Measurements from ENCODE around the gene ELL.
A peak's percentile ranks its signal among the peaks of the same experiment; 100 is the strongest.

Gene ELL

DNA sequence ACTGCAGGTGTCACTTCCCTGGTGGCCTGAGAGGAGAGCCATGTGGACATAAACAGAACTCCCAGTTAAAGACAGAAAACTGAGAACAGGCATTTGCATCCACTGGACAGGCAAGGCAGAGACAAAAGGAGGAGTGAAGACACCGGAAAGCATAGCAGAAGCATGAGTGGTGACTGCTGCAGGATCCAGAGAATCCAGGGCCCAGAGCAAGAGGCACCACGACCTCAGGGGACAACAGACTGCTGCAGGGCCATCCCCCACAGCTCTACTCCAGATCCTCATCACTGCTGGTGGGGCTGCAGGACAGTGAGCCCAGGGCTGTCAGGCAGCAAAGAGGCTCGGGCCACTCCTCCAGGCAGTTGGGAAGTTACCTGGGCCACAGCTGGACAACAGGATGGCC is 69.5 kb downstream of the ELL start:
- Mint-ChIP-seq H3K36me3 (peaks cover 21% of the 10 kb centered on the region), H3K27me3 (no peaks in the 10 kb centered on the region), H3K27ac (no peak overlapping the region), H3K4me3 (no peak overlapping the region), H3K4me1 (peaks cover 3% of the 10 kb centered on the region), H3K9me3 (no peaks in the 10 kb centered on the region)
- DNase-seq (ENCODE audit: low spot score in 2 of 2) (no peak), ATAC-seq (ENCODE audit: low read depth) (no peak)

DNA sequence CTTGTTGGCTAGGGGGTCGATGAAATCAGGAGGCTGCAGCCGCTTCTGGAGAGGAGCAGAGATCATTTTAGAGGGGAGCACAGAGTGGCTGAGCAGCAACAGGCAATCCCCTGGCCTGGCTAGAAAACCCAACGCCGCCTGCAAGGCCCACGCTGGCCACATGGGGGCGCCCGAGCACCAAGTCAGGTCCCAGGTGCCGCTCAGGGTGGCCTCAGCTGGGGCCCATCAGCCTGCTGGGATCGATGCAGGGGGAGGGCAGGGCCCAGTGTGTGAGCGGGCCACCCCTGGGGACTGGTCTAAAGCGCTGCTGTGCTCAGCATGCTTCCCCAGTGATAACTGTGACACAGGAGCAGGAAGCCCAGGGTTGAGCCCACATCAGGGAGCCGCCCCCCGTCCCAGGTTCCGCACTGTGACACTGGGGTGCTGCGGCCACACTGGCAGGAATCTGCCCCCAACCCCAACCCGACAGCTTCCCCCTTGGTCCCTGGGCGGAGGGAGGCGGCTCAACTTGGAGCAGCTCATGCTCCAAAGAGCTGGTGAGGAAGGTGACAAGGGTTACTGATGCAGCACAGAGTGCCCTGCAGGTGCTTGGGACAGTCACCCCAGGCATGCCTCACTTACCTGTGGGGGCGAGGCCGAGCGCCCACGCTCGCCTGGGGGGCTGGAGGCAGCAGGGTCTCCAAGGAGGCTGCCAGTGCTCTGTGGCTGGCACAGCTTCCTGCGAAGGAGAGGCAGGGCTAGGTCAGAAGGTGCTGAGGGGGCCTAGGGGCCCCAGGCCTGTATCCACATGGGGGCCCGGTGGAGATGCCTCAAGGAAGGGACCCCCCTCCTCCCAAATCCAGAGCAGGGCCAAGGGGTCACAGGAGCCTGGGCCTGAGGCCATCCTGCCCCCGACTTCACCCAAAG is 70.7 kb downstream of the ELL start:
- Mint-ChIP-seq H3K27ac (no peak overlapping the region), H3K27me3 (no peaks in the 10 kb centered on the region), H3K4me3 (no peak overlapping the region), H3K9me3 (no peaks in the 10 kb centered on the region), H3K4me1 (peaks cover 3% of the 10 kb centered on the region), H3K36me3 (peaks cover 19% of the 10 kb centered on the region)
- ATAC-seq (ENCODE audit: low read depth): peak; percentile 93
- DNase-seq (ENCODE audit: low spot score in 2 of 2): peak; percentile 94 to 100

DNA sequence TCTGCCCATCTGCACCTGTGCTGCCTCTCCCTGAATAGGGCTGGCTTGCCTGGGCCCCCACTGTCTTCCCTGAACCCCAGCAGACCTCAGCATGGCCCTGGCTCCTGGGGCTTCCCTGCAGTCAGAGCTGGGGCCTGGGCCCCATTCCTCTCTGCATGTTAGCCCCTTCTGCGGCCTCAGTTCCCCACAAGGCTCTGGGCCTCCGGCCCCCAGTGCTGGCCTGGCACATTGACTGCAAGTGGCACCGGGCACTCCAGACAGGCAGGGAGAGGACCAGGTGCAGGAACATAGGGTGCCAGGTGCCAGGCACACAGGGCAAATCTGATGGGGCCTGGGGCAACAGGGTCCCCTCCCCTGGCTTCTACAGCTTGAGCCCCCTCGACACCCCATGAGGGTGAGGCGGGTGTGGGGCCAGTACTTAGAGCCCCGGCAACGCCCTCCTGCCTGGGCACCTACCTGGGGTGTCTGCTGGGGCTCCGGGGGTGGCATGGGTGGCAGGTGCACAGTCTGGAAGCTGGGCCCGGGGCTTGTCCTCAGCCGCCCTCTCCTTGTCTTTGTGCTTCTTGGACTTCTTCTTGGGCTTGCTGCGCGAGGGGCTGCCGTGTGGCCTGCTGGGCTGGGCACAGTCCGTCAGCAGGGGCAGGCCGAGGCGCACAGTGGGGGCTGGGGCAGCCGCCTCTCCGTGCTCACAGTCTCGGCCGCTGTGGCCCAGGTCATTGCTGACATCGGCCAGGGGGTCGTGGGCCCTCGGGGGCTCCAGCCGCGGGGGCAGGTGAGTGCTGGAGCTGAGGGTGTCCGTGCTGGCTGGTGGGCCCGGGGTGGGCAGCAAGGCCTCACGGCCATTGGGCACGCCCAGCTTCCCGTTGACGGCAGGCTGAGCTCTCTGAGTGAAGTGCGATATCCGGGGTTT is 71.6 kb downstream of the ELL start:
- H3K4me3 Mint-ChIP-seq: no peak overlapping the region
- H3K4me1 Mint-ChIP-seq: peaks cover 3% of the 10 kb centered on the region

DNA sequence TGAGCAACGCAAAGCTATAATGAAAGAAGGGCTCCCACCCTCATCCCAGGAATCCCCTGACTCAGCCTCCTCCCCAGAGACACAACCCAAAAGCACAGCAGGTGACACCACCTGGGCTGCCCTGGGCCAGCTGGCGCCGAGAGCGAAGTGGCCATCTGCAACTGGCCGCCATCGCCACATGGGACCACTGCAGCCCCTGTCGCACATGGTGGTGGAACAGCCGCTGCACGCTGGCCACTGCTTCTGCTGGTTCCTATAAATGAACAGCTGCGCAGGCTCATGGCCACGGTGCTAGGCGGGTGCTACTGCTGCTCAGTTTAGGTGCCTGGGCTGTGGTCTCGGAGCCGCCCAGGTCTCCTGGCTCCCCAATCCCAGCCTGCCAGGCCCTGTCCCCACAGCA is 72.3 kb downstream of the ELL start:
- Mint-ChIP-seq H3K4me1 (peaks cover 3% of the 10 kb centered on the region), H3K27me3 (no peaks in the 10 kb centered on the region), H3K27ac (no peak overlapping the region), H3K9me3 (no peaks in the 10 kb centered on the region), H3K4me3 (no peak overlapping the region), H3K36me3 (peaks cover 13% of the 10 kb centered on the region)
- ATAC-seq (ENCODE audit: low read depth) (no peak), DNase-seq (ENCODE audit: low spot score in 2 of 2) (no peak)

More for the DNA sequence above, 71.6 kb downstream of the ELL start:
- H3K27me3 Mint-ChIP-seq: no peaks in the 10 kb centered on the region
- peaks cover 13% of the 10 kb centered on the region for H3K36me3 Mint-ChIP-seq
- DNase-seq (ENCODE audit: low spot score in 2 of 2) (no peak), ATAC-seq (ENCODE audit: low read depth) (no peak)
- H3K27ac Mint-ChIP-seq: no peak overlapping the region
- no peaks in the 10 kb centered on the region for H3K9me3 Mint-ChIP-seq

DNA sequence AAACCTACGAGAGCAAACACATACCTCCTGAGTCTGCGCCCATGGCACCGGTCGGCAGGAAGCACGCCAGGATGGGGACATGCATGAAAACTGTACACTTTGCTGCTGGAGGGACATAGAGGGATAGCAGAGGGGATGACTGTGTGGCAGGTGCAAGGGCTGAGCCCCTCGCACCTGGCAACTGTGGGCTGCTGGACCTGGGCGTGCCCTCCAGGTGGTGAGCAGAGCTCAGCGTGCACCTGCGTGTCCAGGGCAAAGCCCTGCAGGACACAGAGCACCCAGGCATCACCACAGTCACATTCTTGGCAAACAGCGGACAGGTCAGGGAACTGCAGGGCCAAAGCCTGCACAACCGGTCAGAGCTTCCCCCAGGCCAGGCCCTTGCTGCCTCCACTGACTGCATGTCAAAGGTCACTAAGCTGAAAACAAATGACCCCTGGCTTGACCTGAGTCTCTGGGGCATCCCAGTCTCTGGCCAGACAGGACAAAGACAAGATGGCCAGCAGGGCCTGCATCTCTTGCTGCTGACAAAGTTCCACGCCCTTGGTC is 75.0 kb downstream of the ELL start:
- ATAC-seq (ENCODE audit: low read depth) (no peak), DNase-seq (ENCODE audit: low spot score in 2 of 2) (no peak)
- Mint-ChIP-seq H3K9me3 (peaks cover 4% of the 10 kb centered on the region), H3K4me1 (peaks cover 10% of the 10 kb centered on the region), H3K36me3 (peaks cover 16% of the 10 kb centered on the region), H3K27ac (no peak overlapping the region), H3K27me3 (no peaks in the 10 kb centered on the region), H3K4me3 (no peak overlapping the region)

DNA sequence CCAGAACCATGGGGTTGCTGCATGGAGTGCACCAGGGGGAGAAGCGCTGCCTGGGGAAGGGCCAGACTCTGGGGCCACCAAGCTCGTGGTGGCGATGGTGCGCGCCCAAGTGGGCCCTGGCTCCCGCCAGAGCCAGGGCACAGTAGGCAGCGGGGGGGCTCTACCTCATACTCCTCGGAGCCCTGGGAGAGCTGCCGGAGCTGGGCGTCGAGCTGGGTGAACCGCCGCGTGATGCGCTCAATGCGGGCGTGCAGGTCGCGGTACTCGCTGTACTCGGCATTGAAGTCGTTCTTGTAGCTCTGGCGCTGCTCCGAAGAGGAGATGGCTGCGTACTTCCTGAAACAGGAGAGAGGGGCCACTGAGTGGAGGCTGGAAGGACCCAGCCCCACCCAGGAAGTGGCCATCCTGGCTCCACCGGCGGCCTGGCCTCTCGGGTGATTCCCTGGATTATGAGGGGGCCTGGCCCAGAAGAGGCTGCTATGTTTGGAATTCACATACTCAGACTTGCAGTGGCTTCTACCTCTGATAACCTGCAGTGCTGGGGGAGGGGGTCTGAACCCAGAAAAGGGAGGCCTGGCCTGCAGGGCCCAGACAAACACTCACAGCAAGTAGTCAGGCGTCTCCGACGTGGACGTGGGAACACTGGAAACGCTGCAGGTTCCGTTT is 75.6 kb downstream of the ELL start:
- H3K4me1 Mint-ChIP-seq: peaks cover 13% of the 10 kb centered on the region
- DNase-seq (ENCODE audit: low spot score in 2 of 2): no peak
- H3K9me3 Mint-ChIP-seq: peaks cover 4% of the 10 kb centered on the region
- H3K27ac Mint-ChIP-seq: no peak overlapping the region
- H3K4me3 Mint-ChIP-seq: no peak overlapping the region
- no peak for ATAC-seq (ENCODE audit: low read depth)
- peaks cover 16% of the 10 kb centered on the region for H3K36me3 Mint-ChIP-seq
- no peaks in the 10 kb centered on the region for H3K27me3 Mint-ChIP-seq

DNA sequence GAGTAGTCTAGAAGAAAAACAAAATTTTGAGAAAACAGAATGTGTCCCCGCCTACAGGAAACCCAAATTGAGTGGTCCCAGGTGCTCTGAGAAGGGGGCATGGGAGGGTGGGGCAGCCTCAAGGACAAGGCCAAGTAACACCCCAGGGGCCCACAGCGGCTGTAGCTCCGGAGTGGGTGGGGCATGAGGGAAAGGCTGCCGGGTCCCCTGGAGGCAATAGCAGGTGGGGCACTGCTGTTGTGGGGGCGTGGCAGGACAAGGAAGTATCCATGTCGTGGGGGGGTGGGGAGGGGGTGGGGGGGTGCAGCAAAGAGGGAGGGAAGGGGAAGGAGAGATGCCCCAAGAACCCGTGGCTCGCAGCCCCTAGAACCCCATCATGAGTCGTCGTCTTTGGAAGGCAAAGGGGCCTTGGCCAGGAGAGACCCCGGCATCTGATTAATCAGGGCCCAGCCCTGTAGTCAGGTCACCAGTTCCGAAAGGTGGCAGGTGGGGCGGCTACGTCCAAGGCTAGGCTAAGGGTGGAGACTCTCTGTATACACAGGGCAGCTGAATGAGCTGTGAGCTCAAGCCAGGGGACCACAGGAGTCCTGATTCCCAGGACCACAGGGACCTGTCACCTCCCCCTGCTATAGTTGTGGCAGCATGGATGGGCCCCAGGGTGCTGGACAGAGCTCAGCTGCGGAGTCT is 76.5 kb downstream of the ELL start:
- Mint-ChIP-seq H3K4me3 (no peak overlapping the region), H3K36me3 (peaks cover 13% of the 10 kb centered on the region), H3K27me3 (no peaks in the 10 kb centered on the region), H3K9me3 (peaks cover 4% of the 10 kb centered on the region), H3K4me1 (peaks cover 15% of the 10 kb centered on the region), H3K27ac (no peak overlapping the region)
- no peak for ATAC-seq (ENCODE audit: low read depth)
- no peak for DNase-seq (ENCODE audit: low spot score in 2 of 2)

DNA sequence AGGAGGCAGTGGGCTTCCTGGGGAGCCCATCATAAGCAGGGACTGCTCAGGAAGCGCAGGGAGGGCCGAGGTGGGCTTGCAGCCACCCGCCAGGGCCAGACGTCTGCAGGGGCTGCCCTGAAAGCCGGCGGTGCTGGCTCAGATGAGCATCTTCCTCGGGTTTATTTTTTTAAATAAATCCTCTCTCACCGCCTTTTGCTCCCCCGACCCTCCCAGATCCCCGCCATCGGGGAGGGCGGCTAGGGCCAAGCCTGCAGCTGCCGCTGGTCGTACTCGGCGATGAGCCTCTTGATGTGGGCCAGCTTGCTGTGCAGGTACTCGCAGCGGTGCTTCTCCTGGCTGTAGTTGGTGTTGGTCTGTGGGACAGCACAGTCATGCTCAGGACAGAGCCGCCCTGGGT is 77.4 kb downstream of the ELL start:
- Mint-ChIP-seq H3K4me3 (no peak overlapping the region), H3K9me3 (peaks cover 4% of the 10 kb centered on the region), H3K4me1 (peaks cover 18% of the 10 kb centered on the region), H3K27me3 (no peaks in the 10 kb centered on the region), H3K36me3 (peaks cover 13% of the 10 kb centered on the region), H3K27ac (no peak overlapping the region)
- DNase-seq (ENCODE audit: low spot score in 2 of 2) (no peak), ATAC-seq (ENCODE audit: low read depth) (no peak)

DNA sequence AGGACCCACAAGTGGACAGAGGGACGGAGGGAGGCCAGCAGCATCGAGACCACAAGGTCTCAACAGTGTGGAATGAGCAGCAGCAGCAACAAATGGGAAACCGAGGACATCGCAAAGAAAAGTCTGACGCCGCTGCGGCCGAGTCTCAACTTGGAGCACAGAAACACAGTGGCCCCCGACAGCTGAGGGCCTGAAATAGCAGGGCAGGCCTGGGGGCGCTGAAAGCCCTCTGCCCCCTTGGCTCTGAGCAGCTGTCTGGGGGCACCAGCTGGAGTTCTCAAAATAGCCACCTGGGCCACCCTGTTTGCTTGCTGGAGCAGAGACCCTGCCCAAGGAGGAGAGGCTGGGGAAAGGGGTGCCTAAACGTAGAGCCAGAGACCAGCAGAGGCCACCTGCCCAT is 78.0 kb downstream of the ELL start:
- peaks cover 4% of the 10 kb centered on the region for H3K9me3 Mint-ChIP-seq
- H3K27ac Mint-ChIP-seq: no peak overlapping the region
- H3K4me3 Mint-ChIP-seq: no peak overlapping the region
- H3K36me3 Mint-ChIP-seq: peaks cover 11% of the 10 kb centered on the region
- ATAC-seq (ENCODE audit: low read depth): no peak
- no peaks in the 10 kb centered on the region for H3K27me3 Mint-ChIP-seq
- no peak for DNase-seq (ENCODE audit: low spot score in 2 of 2)
- peaks cover 22% of the 10 kb centered on the region for H3K4me1 Mint-ChIP-seq

DNA sequence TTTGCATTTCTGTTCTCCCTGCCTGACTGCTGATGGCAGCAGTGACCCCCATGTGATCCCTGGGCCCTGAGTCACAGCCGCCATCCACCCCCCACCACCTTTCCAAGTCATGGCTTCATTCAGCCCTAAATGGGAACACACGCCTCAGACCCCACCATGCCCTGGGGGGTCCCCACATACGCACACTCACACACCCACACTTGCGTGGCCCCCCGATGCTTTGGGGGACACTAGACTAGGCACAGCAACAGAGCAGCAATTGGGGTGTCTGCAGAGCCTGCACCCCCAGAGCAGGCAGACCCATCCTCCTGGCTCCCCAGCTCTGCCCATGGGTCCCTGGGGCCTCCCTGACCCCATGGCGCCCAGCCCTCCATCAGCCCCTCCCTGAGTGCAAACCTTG is 78.5 kb downstream of the ELL start:
- no peaks in the 10 kb centered on the region for H3K27me3 Mint-ChIP-seq
- DNase-seq (ENCODE audit: low spot score in 2 of 2) (no peak), ATAC-seq (ENCODE audit: low read depth) (no peak)
- no peak overlapping the region for H3K27ac Mint-ChIP-seq
- peaks cover 4% of the 10 kb centered on the region for H3K9me3 Mint-ChIP-seq
- H3K4me3 Mint-ChIP-seq: no peak overlapping the region
- peaks cover 22% of the 10 kb centered on the region for H3K4me1 Mint-ChIP-seq
- H3K36me3 Mint-ChIP-seq: peaks cover 8% of the 10 kb centered on the region

DNA sequence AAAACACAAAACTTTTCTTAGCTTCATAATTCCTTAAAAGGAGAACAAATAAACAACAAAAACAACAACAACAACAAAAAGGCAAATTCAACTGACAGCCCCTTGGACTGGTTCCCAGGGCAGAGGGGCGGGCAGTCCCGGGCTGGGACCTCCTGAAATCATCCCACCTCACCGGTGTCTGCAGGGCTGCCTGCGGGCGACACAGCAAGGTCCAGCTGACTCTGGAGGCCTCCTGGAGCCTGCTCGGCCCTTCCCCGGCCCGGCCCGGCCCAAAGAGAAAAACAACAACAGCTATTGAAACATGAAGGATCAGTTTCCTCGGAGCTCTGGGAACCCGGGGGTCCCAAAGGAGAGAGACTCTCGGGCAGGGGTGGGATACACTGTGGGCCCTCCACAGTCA is 78.9 kb downstream of the ELL start:
- H3K27ac Mint-ChIP-seq: no peak overlapping the region
- H3K36me3 Mint-ChIP-seq: peaks cover 4% of the 10 kb centered on the region

DNA sequence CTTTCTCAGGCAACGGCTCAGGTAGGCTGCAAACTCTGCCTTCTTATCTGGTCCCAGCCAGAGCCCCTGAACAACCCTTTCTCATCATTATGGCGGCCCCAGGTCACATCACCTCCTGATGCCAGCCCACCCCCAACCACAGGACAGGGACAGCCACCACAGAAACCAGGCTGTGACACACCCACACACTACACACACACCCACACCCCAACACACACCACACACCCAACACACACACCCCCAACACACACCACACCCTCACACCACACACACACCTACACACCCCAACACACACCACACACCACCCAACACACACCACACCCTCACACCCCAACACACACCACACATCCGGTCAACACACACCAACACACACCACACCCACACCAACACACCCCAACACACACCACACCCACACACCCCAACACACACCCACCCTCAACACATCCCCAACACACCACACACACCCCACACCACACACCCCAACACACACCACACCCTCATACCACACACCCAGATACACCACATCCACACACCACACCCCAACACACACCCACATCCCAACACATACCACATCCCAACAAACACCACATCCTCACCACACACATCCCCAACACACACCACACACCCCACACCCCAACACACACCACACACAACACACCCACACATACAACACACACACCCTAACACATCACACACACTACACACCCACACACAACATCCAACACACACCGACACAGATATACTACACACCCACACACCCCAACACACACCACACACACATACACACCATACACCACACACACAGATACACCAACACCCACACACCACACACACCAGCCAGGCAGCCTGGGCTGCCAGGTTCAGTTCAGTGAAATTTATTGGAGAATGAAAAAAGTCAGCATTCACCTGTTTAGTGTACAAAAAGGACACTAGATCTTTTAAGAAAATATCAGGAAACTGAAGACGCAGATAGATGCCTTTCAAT is 79.8 kb downstream of the ELL start:
- Mint-ChIP-seq H3K4me1 (peaks cover 22% of the 10 kb centered on the region), H3K9me3 (peaks cover 4% of the 10 kb centered on the region), H3K4me3 (no peak overlapping the region), H3K27ac (peak overlapping the region; percentile 70), H3K27me3 (no peaks in the 10 kb centered on the region), H3K36me3 (peaks cover 4% of the 10 kb centered on the region)
- DNase-seq (ENCODE audit: low spot score in 2 of 2): no peak
- no peak for ATAC-seq (ENCODE audit: low read depth)

More for the DNA sequence above, 78.9 kb downstream of the ELL start:
- peaks cover 4% of the 10 kb centered on the region for H3K9me3 Mint-ChIP-seq
- H3K27me3 Mint-ChIP-seq: no peaks in the 10 kb centered on the region
- ATAC-seq (ENCODE audit: low read depth): no peak
- H3K4me1 Mint-ChIP-seq: peaks cover 22% of the 10 kb centered on the region
- no peak for DNase-seq (ENCODE audit: low spot score in 2 of 2)
- H3K4me3 Mint-ChIP-seq: no peak overlapping the region

Data from memory B cell (primary cell).